GM10266 (cell line): ENCODE measurements around the gene ZAR1L.

Experiments
- DNase-seq: peaks from one replicate; pipeline ENCODE4 v3.0.0; 2012; ENCODE audit errors: extremely low spot score
- CTCF ChIP-seq: IDR thresholded peaks from 2 replicates; pipeline ENCODE4 v1.5.1; 2012; ENCODE audit warnings: mild to moderate bottlenecking, low read depth; ENCODE audit not compliant: control insufficient read depth, insufficient read depth; ENCODE audit errors: missing control alignments

Gene ZAR1L

GRCh38 chr13:32330441-32330840, 15.3 kb upstream of the ZAR1L start:
- no peak for DNase-seq
- TF ChIP-seq CTCF: no peak

GRCh38 chr13:32323912-32324311, 8.7 kb upstream of the ZAR1L start:
- DNase-seq: no peak
- TF ChIP-seq CTCF: no peak

GRCh38 chr13:32320528-32320927, 5.4 kb upstream of the ZAR1L start:
- DNase-seq: no peak
- no peak for TF ChIP-seq CTCF

GRCh38 chr13:32317716-32318465, 2.7 kb upstream of the ZAR1L start:
- TF ChIP-seq CTCF: no peak
- DNase-seq: no peak

- TF ChIP-seq CTCF: no peak
- DNase-seq: no peak
Measured at GRCh38 chr13:32316501-32316900, 1.3 kb upstream of the ZAR1L start.

- no peak for TF ChIP-seq CTCF
- DNase-seq: peak; percentile 33
Measured at GRCh38 chr13:32316028-32316339, 821 bp upstream of the ZAR1L start.

GRCh38 chr13:32314271-32315237, 609 bp downstream of the ZAR1L start:
- DNase-seq: peak; percentile 63

More at GRCh38 chr13:32314271-32315237, 609 bp downstream of the ZAR1L start:
- TF ChIP-seq CTCF: no peak
